ENCODE results near the gene PCGF2. TPM values are rescaled to one million over a fixed set of nuclear protein-coding genes. Genes with fewer than 3 reads are reported as not detected.

Gene PCGF2
- total RNA-seq, 1 donor from 2014 or later, result 64.8 TPM

DNA sequence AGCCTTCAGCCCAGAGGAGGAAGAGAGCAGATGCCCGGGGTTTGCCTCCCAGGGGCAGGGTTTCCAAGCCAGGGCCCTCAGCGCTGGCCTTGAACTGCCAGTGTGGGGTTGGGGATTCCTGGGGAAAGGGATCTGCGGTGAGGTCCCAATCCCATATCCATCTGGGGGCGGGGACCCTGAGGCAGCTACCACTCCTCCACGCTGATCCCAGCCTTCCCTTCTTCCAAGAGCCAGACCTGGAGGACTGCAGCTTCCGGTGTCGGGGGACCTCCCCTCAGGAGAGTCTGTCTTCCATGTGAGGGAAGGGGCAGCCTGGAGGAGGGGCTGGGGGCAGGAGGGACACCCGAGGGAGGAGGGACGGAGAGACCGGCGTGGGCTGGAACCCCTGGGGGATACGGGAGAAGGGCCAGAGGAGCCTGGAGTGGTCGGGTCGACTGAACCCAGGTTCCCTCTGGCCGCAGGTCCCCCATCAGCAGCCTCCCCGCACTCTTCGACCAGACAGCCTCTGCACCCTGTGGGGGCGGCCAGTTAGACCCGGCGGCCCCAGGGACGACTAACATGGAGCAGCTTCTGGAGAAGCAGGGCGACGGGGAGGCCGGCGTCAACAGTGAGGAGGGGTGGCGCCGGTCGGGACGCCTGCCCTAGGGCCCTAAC lies 28.7 kb downstream of the PCGF2 start:
- intact Hi-C loops (cut with DNase I), result no loop called here
- Histone ChIP-seq H3K4me1 (no peaks in the 10 kb centered on the region), H3K27me3 (no peaks in the 10 kb centered on the region), H3K36me3 (peaks cover 69 to 78% of the 10 kb centered on the region in 2 donors), H3K27ac (no peak overlapping the region), H3K9me3 (no peaks in the 10 kb centered on the region), H3K4me3 (no peak overlapping the region)
- TF ChIP-seq, protein P1, sequence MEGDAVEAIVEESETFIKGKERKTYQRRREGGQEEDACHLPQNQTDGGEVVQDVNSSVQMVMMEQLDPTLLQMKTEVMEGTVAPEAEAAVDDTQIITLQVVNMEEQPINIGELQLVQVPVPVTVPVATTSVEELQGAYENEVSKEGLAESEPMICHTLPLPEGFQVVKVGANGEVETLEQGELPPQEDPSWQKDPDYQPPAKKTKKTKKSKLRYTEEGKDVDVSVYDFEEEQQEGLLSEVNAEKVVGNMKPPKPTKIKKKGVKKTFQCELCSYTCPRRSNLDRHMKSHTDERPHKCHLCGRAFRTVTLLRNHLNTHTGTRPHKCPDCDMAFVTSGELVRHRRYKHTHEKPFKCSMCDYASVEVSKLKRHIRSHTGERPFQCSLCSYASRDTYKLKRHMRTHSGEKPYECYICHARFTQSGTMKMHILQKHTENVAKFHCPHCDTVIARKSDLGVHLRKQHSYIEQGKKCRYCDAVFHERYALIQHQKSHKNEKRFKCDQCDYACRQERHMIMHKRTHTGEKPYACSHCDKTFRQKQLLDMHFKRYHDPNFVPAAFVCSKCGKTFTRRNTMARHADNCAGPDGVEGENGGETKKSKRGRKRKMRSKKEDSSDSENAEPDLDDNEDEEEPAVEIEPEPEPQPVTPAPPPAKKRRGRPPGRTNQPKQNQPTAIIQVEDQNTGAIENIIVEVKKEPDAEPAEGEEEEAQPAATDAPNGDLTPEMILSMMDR (IDR thresholded peaks at IDR 0.05), result no peak
- no peak for DNase-seq (ENCODE audit: low spot score in 2 of 2)

- no peak overlapping the region for H3K27ac ChIP-seq
- intact Hi-C loops (cut with DNase I), result no loop called here
- no peaks in the 10 kb centered on the region for H3K27me3 ChIP-seq
- H3K4me1 ChIP-seq, result no peaks in the 10 kb centered on the region
- peaks cover 85 to 88% of the 10 kb centered on the region in 2 donors for H3K36me3 ChIP-seq
- TF ChIP-seq, protein P1 (IDR thresholded peaks at IDR 0.05), result no peak
- H3K4me3 ChIP-seq, result no peak overlapping the region
- DNase-seq (ENCODE audit: low spot score in 2 of 2), result no peak
- H3K9me3 ChIP-seq, result no peaks in the 10 kb centered on the region
These were observed 30.9 kb downstream of the PCGF2 start for GRCh38 chr17:38717139-38717745.

DNA sequence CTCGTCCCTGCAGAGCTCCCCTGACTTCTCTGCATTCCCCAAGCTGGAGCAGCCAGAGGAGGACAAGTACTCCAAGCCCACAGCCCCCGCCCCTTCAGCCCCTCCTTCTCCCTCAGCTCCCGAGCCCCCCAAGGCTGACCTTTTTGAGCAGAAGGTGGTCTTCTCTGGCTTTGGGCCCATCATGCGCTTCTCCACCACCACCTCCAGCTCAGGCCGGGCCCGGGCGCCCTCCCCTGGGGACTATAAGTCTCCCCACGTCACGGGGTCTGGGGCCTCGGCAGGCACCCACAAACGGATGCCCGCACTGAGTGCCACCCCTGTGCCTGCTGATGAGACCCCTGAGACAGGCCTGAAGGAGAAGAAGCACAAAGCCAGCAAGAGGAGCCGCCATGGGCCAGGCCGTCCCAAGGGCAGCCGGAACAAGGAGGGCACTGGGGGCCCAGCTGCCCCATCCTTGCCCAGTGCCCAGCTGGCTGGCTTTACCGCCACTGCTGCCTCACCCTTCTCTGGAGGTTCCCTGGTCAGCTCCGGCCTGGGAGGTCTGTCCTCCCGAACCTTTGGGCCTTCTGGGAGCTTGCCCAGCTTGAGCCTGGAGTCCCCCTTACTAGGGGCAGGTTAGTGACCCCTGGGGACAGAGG lies 31.6 kb downstream of the PCGF2 start:
- intact Hi-C loops (cut with DNase I), result no loop called here
- H3K36me3 ChIP-seq, result peaks cover 86 to 88% of the 10 kb centered on the region in 2 donors

DNA sequence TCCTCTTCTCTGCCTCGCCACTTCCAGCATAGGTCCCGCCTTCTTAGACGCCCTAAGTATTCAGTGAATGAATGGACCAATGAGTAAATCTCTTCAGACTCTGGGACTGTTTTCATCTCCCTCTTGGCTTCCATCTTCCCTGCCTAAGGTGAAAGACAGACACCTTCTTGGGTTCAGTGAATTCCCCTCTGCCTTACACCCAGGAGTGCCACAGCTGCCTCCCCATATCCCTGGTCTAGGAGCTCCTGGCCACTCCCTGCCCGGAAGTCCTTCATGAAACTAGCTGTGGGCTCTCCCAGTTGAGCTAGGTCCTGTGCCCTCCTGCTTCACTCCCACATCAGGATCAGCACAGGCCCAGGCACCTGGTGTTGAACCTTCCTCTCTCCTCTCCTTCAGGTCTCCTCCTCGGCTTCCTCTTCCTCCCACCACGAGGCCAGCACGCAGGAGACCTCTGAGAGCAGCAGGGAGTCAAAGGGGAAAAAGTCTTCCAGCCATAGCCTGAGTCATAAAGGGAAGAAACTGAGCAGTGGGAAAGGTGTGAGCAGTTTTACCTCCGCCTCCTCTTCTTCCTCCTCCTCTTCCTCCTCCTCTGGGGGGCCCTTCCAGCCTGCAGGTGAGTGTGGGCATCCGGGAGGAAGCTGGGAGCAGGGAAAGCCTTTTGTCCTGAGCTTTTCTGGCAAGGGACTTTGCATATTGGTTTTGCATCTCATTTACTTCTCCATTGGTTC lies 32.8 kb downstream of the PCGF2 start:
- H3K4me3 ChIP-seq, result no peak overlapping the region
- no peak for DNase-seq (ENCODE audit: low spot score in 2 of 2)
- H3K27ac ChIP-seq, result no peak overlapping the region
- intact Hi-C loops (cut with DNase I), result no loop called here
- no peaks in the 10 kb centered on the region for H3K27me3 ChIP-seq
- H3K9me3 ChIP-seq, result no peaks in the 10 kb centered on the region
- TF ChIP-seq, protein P1 (IDR thresholded peaks at IDR 0.05), result no peak
- peaks cover 83 to 87% of the 10 kb centered on the region in 2 donors for H3K36me3 ChIP-seq
- no peaks in the 10 kb centered on the region for H3K4me1 ChIP-seq

More for the DNA sequence above, 31.6 kb downstream of the PCGF2 start:
- Histone ChIP-seq H3K4me1 (no peaks in the 10 kb centered on the region), H3K27me3 (no peaks in the 10 kb centered on the region), H3K4me3 (no peak overlapping the region), H3K9me3 (no peaks in the 10 kb centered on the region), H3K27ac (no peak overlapping the region)
- DNase-seq (ENCODE audit: low spot score in 2 of 2), result no peak
- TF ChIP-seq, protein P1 (IDR thresholded peaks at IDR 0.05), result no peak

GRCh38 chr17:38713456-38714075 lies 34.6 kb downstream of the PCGF2 start:
- no peak for DNase-seq (ENCODE audit: low spot score in 2 of 2)
- H3K27ac ChIP-seq, result no peak overlapping the region
- no peaks in the 10 kb centered on the region for H3K9me3 ChIP-seq
- TF ChIP-seq, protein P1 (IDR thresholded peaks at IDR 0.05), result no peak
- no peak overlapping the region for H3K4me3 ChIP-seq
- H3K36me3 ChIP-seq, result peaks cover 72 to 86% of the 10 kb centered on the region in 2 donors
- intact Hi-C loops (cut with DNase I), result no loop called here
- H3K4me1 ChIP-seq, result no peaks in the 10 kb centered on the region
- no peaks in the 10 kb centered on the region for H3K27me3 ChIP-seq

Measured in ascending aorta (tissue), 2 donors.